Raji (cell line): ENCODE measurements around the gene RSRC1.

Experiments used
- POLR2A ChIP-seq: IDR thresholded peaks from 2 replicates; pipeline ENCODE4 v1.6.1; 2011; ENCODE audit warnings: low read depth, low read length, control low read depth; ENCODE audit not compliant: insufficient read depth

The RSRC1 gene

DNA sequence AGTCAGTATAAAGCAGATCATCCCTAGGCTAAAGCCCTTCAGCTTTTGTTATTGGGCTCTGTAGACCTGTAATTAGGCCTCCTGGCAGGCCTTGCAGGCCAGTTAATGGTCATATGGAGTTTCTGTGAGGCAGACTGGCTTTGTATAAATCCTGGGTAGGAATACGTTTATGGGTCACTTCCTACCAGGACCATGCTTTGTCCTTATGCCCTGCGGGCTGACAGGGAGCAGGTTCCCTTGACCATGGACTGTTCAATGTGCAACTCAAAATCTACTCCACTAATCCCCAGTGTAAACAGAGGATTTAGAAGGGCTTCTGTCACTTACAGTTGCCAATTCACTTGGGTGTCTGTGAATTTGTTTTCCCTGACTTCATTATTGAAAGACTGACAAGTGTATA is 258.4 kb downstream of the RSRC1 start:
- TF ChIP-seq POLR2A = no peak

- no peak for TF ChIP-seq POLR2A
Measured at GRCh38 chr3:158369279-158369678, 259.4 kb downstream of the RSRC1 start.

GRCh38 chr3:158379517-158379916 is 269.6 kb downstream of the RSRC1 start:
- no peak for TF ChIP-seq POLR2A

GRCh38 chr3:158381262-158381868 is 271.5 kb downstream of the RSRC1 start:
- TF ChIP-seq POLR2A = no peak

- TF ChIP-seq POLR2A = no peak
Measured at GRCh38 chr3:158382479-158382878, 272.6 kb downstream of the RSRC1 start.

- TF ChIP-seq POLR2A = no peak
Measured at GRCh38 chr3:158384019-158384418, 274.1 kb downstream of the RSRC1 start.

DNA sequence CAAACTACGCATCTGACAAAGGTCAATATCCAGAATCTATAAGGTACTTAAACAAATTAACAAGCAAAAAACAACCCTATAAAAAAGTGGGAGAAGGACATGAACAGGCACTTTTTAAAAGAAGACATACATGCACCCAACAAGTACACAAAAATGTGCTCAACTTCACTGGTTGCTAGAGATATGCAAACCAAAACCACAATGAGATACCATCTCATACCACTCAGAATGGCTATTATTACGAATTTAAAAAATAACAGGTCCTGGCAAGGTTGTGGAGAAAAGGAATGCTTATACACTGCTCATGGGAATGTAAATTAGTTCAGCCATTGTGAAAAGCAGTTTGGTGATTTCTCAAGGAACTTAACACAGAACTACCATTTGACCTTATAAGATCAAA is 285.5 kb downstream of the RSRC1 start:
- no peak for TF ChIP-seq POLR2A

- no peak for TF ChIP-seq POLR2A
Measured at GRCh38 chr3:158402590-158402989, 292.7 kb downstream of the RSRC1 start.

GRCh38 chr3:158403013-158403412 is 293.1 kb downstream of the RSRC1 start:
- TF ChIP-seq POLR2A = no peak

DNA sequence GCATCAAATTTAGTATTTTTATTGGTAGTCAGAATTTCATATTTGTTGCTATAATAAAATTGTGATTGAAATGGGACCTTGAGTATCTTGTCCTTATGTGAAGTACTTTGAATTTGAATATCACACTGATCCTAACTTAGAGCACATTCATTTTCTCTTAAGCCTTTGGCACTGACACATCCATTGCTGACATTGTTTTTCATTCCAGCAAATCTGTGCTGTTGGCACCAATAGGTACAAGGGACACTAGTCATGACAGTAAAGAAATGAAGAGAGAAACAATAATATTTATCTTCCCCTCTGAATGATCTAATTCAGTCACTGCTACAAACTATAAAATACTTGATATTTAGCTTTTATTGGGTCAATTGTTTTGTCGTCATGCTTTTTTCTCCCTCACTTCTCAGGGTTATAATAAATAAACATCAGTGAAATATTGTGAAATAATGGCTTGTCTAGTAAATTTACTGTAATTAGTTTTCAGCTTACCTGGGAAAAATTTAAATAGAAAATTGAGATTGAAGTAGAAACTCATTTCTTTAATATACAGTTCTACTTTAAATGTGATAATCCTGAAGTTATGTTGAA is 294.3 kb downstream of the RSRC1 start:
- no peak for TF ChIP-seq POLR2A

GRCh38 chr3:158405507-158405906 is 295.6 kb downstream of the RSRC1 start:
- no peak for TF ChIP-seq POLR2A

- no peak for TF ChIP-seq POLR2A
Measured at GRCh38 chr3:158407844-158408517, 298.1 kb downstream of the RSRC1 start.

DNA sequence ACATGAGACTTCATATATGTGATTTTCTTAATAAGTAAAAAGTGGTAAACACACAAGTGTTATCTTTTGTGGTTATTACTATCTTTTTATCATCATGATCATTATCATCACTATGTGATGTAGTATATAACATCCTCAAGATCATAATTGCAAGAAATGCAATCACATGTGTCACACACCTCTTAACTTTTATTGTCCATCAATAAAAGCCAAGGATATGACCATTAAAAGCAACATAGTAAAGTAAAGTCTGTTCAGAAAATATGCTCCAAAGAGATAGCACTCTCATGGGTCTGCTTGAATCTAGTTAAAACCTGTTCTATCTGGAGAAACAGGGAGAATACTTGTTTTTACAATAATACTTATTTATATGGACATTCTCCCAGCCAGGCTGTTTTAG is 308.1 kb downstream of the RSRC1 start:
- no peak for TF ChIP-seq POLR2A

GRCh38 chr3:158419820-158420653 is 310.1 kb downstream of the RSRC1 start:
- no peak for TF ChIP-seq POLR2A

DNA sequence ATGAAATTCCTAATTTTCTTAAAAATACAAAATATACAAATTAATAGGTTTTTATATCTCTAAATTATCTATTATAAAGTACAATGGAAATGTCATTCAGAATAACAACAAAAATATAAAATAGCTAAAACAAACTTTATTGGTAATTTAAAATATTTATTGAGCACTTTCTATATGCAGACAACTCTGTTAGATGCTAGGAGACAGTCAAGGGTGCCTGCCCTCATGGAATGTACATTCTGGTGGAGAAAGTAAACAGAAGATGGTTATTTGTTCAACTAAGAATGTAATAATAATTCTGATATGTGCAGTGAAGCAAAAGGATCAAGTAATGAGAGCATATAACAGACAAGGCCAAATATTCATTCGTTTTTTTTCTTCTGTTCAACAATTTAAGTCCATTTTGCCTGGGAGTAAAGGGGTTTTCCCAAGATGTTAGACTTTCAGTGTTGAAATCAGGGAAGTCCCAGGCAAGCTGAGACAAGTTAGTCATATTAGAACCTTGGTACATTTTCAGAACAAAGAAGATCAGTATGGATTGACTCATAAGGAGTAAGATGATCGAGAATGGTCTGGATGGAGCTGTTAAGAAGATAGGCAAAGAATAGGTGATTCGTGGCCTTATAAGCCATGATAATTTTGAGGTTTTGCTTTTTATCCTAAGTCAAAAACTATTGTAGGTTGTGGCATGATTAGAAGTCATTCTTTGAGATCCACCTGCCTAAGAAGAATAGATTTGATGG is 310.9 kb downstream of the RSRC1 start:
- TF ChIP-seq POLR2A = no peak
